DMS53 treated with DMSO at 0.1 percent for 48 hours (cell line): Measurements from ENCODE around the gene NUP188.
"Not testable (repeated sequence)": the region's sequence is repeated elsewhere in the genome, so short reads cannot be mapped to it uniquely, and the experiment has no call there.

Source experiments
- DNase-seq: peaks from one replicate; lab custom pipeline; 2025; ENCODE audit not compliant: unreplicated experiment; lab: John Stamatoyannopoulos, UW

Gene NUP188

DNA sequence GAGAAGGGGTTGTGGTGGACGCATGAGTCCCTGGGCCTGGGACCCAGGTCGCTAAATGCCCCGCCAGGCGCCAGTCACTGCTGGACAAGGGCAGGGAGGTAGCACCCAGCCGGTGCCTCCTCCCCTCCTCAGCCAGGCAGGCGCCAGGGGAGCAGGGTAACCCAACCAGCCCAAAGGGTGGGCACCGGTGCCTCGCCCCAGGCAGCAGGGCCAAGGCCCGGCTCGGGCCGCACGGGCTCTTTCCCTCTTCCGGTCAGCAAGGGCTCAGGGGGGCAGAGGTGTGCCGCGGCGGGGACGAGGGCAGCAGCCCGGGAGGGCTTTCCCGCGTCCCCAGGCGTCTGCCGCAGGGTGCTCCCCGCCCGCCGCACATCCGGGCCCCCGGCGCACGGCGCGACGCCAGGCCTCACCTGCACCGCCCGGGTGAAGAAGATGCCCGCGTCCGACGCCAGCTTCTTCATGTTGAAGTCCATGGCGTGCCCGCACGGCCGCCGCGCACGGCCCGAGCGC lies 80.2 kb downstream of the NUP188 start:
- DNase-seq: peak; percentile 46

DNA sequence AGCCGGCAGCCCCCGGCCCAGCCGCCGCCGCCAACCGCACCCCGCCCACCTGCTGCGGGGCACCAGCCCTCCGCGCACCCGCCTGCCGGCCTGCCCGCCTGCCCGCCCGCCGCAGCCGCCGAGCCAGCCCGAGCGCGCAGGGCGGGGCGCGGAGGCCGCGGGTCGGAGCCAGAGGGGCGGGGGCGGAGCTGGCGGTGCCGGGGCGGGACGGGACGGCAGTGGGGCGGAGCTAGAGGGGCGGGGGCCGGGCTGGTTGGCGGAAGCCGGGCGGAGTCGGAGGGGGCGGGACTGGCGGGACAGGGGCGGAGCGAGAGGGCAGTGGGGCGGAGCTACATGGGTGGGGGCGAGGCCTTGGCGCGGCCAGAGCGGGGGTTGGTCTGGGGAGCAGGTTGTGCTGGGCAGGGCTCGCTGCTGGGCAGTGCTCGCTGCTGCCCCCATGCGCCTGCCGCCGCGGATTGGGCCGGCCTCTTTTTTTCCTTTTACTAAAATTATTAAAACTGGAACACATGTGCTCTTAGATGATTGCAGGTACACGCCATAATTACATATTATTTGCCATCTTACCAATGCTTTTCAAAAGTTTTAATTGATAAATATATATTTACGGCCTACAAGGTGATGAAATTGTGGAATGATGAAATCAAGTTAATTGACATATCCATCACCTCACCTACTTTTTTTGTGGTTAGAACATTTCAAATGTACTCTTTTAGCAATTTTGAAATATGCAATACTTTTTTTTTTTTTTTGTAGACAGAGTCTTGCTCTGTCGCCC lies 80.9 kb downstream of the NUP188 start, which contains the start of gene SH3GLB2:
TSS of gene SH3GLB2 (minus strand) at position 140 of the 775 bp plus-strand sequence. CDS start 177 bp downstream, outside the sequence.
- DNase-seq: peak; percentile 69

DNA sequence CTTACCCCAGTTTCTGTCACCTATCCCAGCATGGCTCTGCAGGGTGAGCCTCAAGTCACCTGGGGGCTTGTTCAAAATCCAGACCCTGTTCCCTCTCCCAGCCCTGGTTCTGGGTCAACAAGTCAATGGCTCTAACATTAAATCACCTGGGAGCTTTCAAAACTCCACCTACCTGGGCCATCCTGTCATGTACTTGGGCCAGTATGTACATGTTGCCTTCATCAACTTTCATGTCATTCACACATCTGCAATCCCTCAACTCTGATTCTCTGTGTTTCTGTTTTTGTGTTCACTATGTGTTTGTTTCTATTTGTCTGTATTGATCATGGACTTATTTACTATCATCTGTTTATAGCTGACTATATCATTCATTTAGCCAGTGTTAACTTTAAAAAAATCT lies 82.7 kb downstream of the NUP188 start:
- no peak for DNase-seq

DNA sequence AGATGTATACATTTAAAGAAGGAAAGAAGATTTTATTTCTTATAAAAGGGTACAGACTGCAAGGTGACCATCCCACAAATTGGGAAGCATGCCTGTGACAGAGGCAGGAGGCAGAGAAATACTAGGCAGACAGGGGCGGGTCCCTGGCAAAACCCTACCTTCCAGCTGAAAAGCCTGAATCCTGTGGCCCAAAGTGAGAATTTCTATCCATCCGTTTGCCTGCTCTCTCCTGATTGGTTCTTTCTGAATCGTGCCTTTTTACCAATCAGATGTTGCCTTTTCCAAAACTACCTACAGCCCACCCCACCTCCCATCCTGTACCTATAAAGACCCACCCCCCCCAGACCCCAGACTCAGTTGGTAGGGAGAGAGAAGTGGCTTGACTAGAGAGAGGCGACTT lies 84.0 kb downstream of the NUP188 start:
- no peak for DNase-seq

DNA sequence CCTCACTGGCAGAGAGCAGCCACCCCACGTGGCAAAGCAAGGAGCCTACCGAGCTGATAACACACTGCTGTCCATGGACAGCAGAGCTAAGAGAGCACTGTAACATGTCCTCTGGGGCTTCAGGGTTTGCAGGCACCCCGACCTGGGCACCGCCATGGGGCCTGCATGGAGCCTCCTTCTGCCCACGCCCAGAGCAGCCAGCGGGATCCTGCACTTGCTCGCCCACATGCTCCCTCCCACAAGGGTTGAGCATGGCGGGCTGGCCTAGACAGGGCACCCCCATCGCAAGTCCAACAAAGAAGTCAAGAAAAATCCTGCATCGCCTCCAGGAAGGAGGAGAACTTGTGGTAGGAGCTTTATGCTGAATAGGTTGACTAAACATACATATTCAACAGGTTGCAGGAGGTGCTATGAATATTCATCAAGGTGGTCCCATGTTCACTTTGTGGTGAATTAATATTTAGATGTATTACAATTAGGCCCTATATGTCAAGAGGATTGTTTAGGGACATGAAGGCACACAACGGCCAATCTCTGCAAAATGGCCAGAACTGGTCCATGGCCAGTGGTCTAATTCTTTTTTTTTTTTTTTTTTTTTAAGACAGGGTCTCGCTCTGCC lies 85.2 kb downstream of the NUP188 start:
- no peak for DNase-seq

DNA sequence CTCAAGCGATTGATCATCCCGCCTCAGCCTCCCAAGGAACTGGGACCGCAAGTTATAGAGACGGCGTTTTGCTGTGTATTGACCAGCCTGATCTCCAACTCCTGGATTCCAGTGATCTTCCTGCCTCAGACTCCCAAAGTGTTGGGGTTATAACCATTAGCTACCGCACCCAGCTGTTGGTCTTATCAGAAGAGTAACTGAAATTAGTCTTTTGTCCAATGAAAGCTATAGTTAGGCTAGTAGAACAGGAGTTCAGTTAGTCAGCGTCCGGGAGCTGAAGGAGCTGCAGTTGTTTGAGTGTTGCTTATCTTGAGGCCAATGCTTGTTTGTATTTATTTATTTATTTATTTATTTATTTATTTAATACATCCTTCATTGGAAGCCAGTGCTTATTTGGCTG lies 85.7 kb downstream of the NUP188 start:
- DNase-seq: no peak

DNA sequence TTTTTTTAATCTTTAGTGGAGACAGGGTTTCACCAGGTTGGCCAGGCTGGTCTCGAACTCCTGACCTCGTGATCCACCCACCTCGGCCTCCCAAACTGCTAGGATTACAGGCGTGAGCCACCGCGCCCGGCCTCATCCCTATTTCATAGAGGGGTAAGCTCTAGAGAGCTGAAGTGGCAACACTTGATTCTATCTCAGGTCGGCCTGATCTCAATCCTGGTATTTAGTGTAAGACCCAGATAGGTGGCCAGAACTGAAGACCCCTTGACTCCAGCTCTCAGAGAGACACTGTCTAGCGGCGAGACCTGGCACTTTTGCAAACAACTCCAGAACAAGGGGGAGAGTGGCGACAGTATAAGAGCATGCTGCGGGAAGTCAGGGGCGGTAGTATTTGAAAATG lies 88.3 kb downstream of the NUP188 start:
- not testable (repeated sequence) for DNase-seq

DNA sequence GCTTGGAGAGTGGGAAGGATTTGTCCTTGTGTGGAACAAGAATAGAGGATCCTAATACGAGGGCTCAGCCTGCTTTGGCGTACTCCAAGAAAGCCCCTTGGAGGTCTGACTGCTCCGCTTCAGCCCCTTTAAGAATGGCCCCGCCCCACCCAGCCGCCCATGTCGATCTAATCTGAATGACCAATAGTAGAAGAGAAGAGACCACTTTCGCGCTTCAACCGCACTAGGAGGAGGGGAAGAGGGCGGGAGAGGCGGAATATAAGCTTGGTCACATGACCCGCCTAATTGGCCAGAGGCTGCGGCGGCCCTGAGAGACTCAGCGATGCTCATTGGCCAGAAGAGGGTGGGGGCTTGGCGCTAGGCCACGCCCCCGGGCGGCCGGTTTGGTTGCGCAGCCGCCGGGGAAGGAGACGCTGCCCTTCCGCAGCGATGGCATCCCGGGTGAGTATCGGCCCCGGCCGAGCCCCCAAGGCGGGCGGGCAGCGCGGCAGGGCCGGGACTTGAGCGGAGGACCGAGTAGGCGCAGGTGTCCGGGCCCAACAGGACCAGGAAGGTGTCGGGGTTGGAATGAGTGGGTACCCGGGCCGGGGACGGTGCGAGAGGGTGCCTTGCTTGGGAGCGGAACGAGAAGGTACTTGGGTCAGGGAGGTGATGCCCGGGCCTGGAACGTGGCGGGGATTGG lies 88.9 kb downstream of the NUP188 start, which contains the start of gene MIGA2:
TSS of gene MIGA2 (plus strand) at position 386 of the 682 bp plus-strand sequence. CDS start 3,969 bp downstream, outside the sequence.
- DNase-seq: peak; percentile 98

DNA sequence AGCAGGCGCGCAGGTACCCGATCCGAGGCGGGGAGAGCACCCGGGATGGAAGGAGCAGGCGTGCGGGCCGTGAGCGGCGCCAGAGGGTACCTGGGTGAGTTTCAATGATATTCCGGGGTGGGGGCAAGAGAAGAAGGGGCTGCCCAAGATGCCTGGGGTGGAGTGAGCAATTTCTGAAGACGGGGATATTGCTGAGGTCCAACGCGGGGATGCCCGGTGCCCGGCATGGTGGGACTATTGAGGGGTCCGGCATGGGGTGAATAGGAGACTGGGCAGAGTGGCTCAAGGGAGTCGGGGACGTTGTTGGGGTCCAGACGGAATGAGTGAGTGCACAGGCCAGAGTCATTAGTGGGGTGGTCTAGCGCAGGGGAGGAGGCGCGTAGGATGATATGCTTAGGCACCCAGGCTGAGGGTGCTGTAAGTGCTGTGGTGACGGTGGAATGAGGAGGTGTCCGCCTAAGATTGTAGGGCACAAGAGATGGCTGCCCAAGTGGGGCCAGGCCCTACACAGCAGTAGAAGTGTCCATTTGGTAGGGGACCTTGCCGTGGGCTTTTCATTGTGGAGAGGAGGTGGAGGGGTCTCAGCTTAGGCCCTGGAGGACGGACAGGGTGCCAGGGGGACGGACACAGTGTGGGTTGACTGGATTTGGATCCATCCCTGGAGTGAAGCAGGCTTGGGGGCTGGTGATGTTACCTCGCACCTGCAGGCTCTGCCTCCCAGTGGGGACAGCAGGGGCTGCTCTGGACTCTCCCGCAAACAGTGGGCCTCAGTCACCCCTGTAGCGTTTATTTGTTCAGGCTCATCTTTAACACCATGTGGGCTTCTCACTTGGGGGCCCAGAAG lies 89.6 kb downstream of the NUP188 start:
- no peak for DNase-seq

DNA sequence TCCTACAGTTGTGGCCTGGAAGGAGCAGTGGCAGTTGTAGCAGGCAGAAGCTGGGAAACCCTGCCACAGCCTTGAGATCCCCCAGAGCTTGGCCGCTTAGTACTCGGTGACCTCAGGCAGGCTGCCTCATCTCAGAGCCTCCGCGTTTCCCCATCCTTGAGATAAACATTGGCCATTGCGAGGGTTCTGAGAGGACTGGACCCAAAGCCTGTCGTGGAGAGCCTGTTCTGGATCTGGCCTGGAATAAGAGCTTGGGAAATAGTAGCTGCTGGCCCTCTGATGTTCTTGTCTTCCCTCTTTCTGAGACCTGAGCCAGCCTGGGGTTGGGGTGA lies 90.2 kb downstream of the NUP188 start:
- no peak for DNase-seq

DNA sequence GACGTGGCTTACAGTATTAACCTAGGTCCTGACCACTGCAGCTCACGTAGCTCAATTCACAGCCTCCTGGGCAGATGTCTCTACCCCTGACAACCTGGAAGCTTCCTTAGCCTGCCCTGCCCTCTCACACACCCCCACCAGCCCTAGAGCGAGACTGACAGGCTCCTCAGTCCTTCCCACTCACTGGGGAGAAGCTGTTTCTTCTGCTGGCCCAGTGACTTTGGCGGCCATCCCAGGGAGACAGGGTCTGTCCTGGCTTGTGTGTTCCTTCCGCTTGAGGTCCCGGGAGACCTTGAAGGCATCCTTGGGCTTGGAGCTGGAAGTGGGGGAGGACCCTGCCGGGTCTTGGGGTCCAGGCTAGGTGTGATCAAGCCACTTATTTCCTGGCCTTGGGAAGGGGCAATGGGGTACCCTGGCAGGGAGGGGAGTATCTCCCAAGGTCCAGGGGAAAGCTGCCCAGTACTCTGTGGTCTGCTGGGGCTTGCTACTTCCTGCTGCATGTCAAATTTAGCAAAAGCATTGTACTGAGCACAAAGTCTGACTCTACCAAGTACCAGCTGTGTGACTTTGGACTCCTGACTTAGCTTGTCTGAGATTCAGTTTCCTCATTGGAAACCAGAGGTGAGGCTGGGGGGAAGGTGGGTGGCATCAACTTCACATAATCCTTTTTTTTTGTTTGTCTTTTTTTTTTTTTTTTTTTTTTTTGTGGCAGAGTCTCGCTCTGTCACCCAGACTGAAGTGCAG lies 90.8 kb downstream of the NUP188 start:
- DNase-seq: no peak

DNA sequence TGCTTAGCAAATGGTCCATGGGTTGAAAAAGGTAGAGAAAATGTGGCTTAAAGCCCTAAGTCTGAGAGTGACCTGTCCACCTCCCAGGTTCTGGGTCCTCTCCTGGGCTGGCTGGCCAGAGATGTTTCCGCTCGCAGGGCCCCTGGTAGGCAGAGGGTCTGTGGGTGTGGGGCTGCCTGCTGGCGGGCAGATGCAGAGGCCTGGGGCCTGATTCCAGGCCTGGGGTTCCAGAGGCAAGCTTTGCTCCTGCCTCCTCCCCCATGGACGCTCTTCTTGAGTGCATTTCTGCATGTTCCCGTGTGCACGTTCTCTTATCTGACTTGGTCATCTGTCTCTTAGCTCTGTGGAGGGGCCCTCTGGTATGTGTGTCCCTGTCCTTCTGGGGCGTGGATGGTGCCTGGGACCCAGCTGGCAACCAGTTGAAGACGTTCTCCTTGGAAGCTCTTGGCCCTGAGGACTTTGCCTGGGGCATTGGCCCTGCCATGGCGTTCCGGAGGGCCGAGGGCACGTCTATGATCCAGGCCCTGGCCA lies 92.7 kb downstream of the NUP188 start:
- no peak for DNase-seq

DNA sequence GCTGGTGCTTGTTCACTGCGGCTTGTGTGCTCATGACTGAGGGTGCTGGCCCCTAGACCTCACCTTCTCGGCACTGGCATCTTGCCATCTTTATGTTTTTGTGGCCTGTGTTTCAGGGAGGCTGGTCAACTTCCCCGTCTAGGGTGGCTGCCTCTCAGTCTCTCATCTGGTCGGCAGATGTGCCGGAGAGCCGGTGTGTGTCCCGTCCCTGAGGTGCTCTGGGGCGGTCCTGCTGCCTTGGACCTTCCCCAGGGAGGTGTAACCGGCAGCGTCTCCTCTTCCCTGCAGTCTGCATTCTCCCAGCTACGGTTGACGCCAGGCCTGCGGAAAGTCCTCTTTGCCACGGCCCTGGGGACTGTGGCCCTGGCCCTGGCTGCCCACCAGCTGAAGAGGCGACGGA lies 94.5 kb downstream of the NUP188 start:
- DNase-seq: no peak

DNA sequence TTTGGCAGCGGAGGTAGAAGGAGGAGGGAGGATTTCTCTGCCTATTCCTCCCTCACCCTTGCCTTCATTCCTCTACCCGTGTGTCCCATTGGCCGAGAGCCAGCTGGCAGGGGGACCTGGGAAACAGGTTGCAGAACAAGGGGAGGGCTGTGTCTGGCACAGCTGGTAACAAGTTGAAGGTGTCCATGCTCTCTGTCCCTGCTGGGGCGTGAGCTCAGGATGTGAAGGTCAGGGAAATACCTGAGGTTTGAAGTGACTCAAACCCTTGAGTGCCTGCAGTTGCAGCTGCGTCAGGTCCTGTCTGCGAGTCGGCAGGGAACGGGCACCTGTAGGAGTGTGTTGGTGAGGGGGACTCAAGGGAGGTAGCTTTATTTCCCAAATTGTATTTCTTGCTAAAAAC lies 105.1 kb downstream of the NUP188 start:
- no peak for DNase-seq

DNA sequence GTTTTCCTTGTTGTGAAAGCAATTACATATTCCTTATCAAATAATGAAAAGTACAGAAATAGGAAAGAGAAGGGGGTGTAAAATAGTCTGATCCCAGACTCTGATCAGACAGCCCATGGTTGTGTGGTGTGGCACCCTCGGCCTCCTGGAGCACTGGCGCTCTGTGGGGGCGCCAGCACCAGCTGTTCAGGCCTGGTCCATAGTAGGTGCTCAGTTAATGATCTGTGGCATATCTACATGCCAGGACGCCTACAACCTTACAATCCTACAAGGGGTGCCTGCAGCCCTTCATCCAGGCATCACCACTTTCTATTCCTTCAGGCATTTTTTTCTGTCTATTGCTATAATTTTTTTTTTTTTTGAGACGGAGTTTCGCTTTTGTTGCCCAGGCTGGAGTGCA lies 105.5 kb downstream of the NUP188 start:
- DNase-seq: no peak

DNA sequence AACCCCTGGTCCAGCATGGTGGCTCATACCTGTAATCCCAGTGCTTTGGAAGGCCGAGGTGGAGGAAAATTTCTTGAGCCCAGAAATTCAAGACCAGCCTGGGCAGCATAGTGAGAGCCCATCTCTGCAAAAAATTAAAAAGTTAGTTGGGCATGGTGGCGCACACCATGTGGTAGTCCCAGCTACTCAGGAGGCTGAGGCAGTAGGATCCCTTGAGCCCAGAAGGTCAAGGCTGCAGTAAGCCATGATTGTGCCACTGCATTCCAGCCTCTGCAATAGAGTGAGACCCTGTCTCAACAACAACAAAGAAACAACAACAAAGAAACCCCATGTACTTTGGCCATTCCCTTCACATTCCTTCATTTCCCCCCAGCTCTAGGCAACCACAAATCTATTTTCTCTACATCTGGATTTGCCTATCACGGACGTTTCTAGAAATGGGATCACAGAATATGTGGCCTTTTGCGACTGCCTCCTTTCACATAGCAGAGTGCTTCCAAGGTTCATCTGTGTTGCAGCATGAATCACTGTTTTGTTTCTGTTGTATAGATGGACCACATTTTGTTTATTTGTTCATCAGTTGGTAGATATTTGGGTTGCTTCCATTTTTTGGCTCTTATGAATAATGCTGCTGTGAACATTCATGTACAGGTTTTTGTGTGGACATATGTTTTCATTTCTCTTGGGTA lies 106.8 kb downstream of the NUP188 start:
- no peak for DNase-seq
